Measurements from ENCODE around the gene BABAM2.

The BABAM2 gene

GRCh38 chr2:28185891-28186290, 295.4 kb downstream of the BABAM2 start:
- ATAC-seq (ENCODE audit: insufficient read depth, low read depth): no peak
- no peaks in the 10 kb centered on the region for H3K4me1 ChIP-seq (ENCODE audit: insufficient read depth, low read length)
- no peaks in the 10 kb centered on the region for H3K36me3 ChIP-seq (ENCODE audit: insufficient read depth, low read length)
- no peaks in the 10 kb centered on the region for H4K20me1 ChIP-seq (ENCODE audit: insufficient read depth, low read length)
- no peak overlapping the region for H3K4me2 ChIP-seq (ENCODE audit: insufficient read depth, low read length)
- H2AFZ ChIP-seq (ENCODE audit: low read depth, low read length): no peak overlapping the region
- H3K9ac ChIP-seq (ENCODE audit: low read depth, low read length): no peak overlapping the region
- no peak for TF ChIP-seq EZH2 (IDR thresholded peaks at IDR 0.05; ENCODE audit: borderline replicate concordance, low read depth, low read length, severe bottlenecking)
- TF ChIP-seq CTCF (IDR thresholded peaks at IDR 0.05; ENCODE audit: borderline replicate concordance, extremely low read depth, low read length, poor library complexity, severe bottlenecking): no peak
- no peaks in the 10 kb centered on the region for H3K27me3 ChIP-seq (ENCODE audit: insufficient read depth, low read length, poor library complexity)
- no peak overlapping the region for H3K4me3 ChIP-seq (ENCODE audit: low read depth in 1 of 2, low read length in 2 of 2)
- DNase-seq: no peak
- no peaks in the 10 kb centered on the region for H3K79me2 ChIP-seq (ENCODE audit: insufficient read depth, low read length)
- no peak overlapping the region for H3K27ac ChIP-seq (ENCODE audit: low read length)
- no peaks in the 10 kb centered on the region for H3K9me3 ChIP-seq (ENCODE audit: insufficient read depth, low read length, severe bottlenecking)

- Histone ChIP-seq H2AFZ (ENCODE audit: low read depth, low read length) (no peak overlapping the region), H3K4me2 (ENCODE audit: insufficient read depth, low read length) (no peak overlapping the region), H4K20me1 (ENCODE audit: insufficient read depth, low read length) (no peaks in the 10 kb centered on the region), H3K9me3 (ENCODE audit: insufficient read depth, low read length, severe bottlenecking) (no peaks in the 10 kb centered on the region), H3K9ac (ENCODE audit: low read depth, low read length) (no peak overlapping the region), H3K79me2 (ENCODE audit: insufficient read depth, low read length) (no peaks in the 10 kb centered on the region), H3K4me1 (ENCODE audit: insufficient read depth, low read length) (no peaks in the 10 kb centered on the region), H3K36me3 (ENCODE audit: insufficient read depth, low read length) (no peaks in the 10 kb centered on the region), H3K27me3 (ENCODE audit: insufficient read depth, low read length, poor library complexity) (no peaks in the 10 kb centered on the region), H3K27ac (ENCODE audit: low read length) (no peak overlapping the region), H3K4me3 (ENCODE audit: low read depth in 1 of 2, low read length in 2 of 2) (no peak overlapping the region)
- TF ChIP-seq CTCF (IDR thresholded peaks at IDR 0.05; ENCODE audit: borderline replicate concordance, extremely low read depth, low read length, poor library complexity, severe bottlenecking): no peak
- no peak for TF ChIP-seq EZH2 (IDR thresholded peaks at IDR 0.05; ENCODE audit: borderline replicate concordance, low read depth, low read length, severe bottlenecking)
- no peak for DNase-seq
- no peak for ATAC-seq (ENCODE audit: insufficient read depth, low read depth)
Measured at GRCh38 chr2:28187186-28187585, 296.7 kb downstream of the BABAM2 start.

- Histone ChIP-seq H3K4me3 (ENCODE audit: low read depth in 1 of 2, low read length in 2 of 2) (no peak overlapping the region), H2AFZ (ENCODE audit: low read depth, low read length) (no peak overlapping the region), H3K36me3 (ENCODE audit: insufficient read depth, low read length) (no peaks in the 10 kb centered on the region), H4K20me1 (ENCODE audit: insufficient read depth, low read length) (no peaks in the 10 kb centered on the region), H3K27ac (ENCODE audit: low read length) (no peak overlapping the region), H3K79me2 (ENCODE audit: insufficient read depth, low read length) (no peaks in the 10 kb centered on the region), H3K4me1 (ENCODE audit: insufficient read depth, low read length) (no peaks in the 10 kb centered on the region), H3K27me3 (ENCODE audit: insufficient read depth, low read length, poor library complexity) (no peaks in the 10 kb centered on the region), H3K9me3 (ENCODE audit: insufficient read depth, low read length, severe bottlenecking) (no peaks in the 10 kb centered on the region), H3K9ac (ENCODE audit: low read depth, low read length) (no peak overlapping the region), H3K4me2 (ENCODE audit: insufficient read depth, low read length) (no peak overlapping the region)
- no peak for ATAC-seq (ENCODE audit: insufficient read depth, low read depth)
- DNase-seq: no peak
- no peak for TF ChIP-seq EZH2 (IDR thresholded peaks at IDR 0.05; ENCODE audit: borderline replicate concordance, low read depth, low read length, severe bottlenecking)
- no peak for TF ChIP-seq CTCF (IDR thresholded peaks at IDR 0.05; ENCODE audit: borderline replicate concordance, extremely low read depth, low read length, poor library complexity, severe bottlenecking)
Measured at GRCh38 chr2:28188436-28188835, 297.9 kb downstream of the BABAM2 start.

Measured in DND-41 (cell line).